Trophoblast cell (in vitro differentiated cells and primary cell): ENCODE results near the gene COPG2.
"Not testable (repeated sequence)": the region's sequence is repeated elsewhere in the genome, so short reads cannot be mapped to it uniquely, and the experiment has no call there.

Source experiments
- DNase-seq, 2 donors: peaks; one replicate each; pipeline ENCODE4 v3.0.0-alpha.2; 2016
- H2AFZ ChIP-seq: 2 replicates; pipeline ENCODE4 v1.6.1; 2013; ENCODE audit warnings: low read length, moderate library complexity, mild to moderate bottlenecking; ENCODE audit not compliant: insufficient read depth, poor library complexity
- H2AK5ac ChIP-seq: 2 replicates; pipeline ENCODE4 v1.6.1; 2013; ENCODE audit warnings: mild to moderate bottlenecking, low read length
- H2BK120ac ChIP-seq: 2 replicates; pipeline ENCODE4 v1.6.1; 2013; ENCODE audit warnings: low read length, mild to moderate bottlenecking, moderate library complexity; ENCODE audit not compliant: insufficient read depth, poor library complexity
- H2BK12ac ChIP-seq: 2 replicates; pipeline ENCODE4 v1.6.1; 2013; ENCODE audit warnings: mild to moderate bottlenecking, low read length, moderate library complexity
- H2BK5ac ChIP-seq: 2 replicates; pipeline ENCODE4 v1.6.1; 2013; ENCODE audit warnings: low read length, low read depth, moderate library complexity, mild to moderate bottlenecking; ENCODE audit not compliant: poor library complexity
- H3K14ac ChIP-seq: 2 replicates; pipeline ENCODE4 v1.6.1; 2013; ENCODE audit warnings: mild to moderate bottlenecking, low read length
- H3K18ac ChIP-seq: 2 replicates; pipeline ENCODE4 v1.6.1; 2013; ENCODE audit warnings: mild to moderate bottlenecking, low read length
- H3K23ac ChIP-seq: 2 replicates; pipeline ENCODE4 v1.6.1; 2013; ENCODE audit warnings: low read length
- H3K27ac ChIP-seq: 2 replicates; pipeline ENCODE4 v1.5.1; 2013; ENCODE audit warnings: low read depth, mild to moderate bottlenecking, inconsistent platforms, low read length, moderate library complexity
- H3K27me3 ChIP-seq: 2 replicates; pipeline ENCODE4 v1.6.1; 2013; ENCODE audit warnings: inconsistent platforms, mild to moderate bottlenecking, low read length, moderate library complexity; ENCODE audit not compliant: insufficient read depth
- H3K36me3 ChIP-seq, 2 experiments: 1 replicate in 1 of 2; 2 replicates in 1 of 2; pipeline ENCODE4 v1.6.1; 2013; ENCODE audit warnings: low read length in 2 of 2, mild to moderate bottlenecking in 2 of 2, moderate library complexity in 1 of 2; ENCODE audit not compliant: insufficient read depth in 2 of 2, control insufficient read depth in 1 of 2
- H3K4ac ChIP-seq: 2 replicates; pipeline ENCODE4 v1.6.1; 2013; ENCODE audit warnings: low read depth, mild to moderate bottlenecking, low read length, moderate library complexity
- H3K4me1 ChIP-seq, 2 experiments: 1 replicate in 1 of 2; 2 replicates in 1 of 2; pipeline ENCODE4 v1.6.1; 2013; ENCODE audit warnings: low read length in 2 of 2, mild to moderate bottlenecking in 2 of 2, moderate library complexity in 1 of 2; ENCODE audit not compliant: insufficient read depth in 2 of 2, control insufficient read depth in 1 of 2
- H3K4me2 ChIP-seq: 2 replicates; pipeline ENCODE4 v1.6.1; 2013; ENCODE audit warnings: inconsistent platforms, mild to moderate bottlenecking, low read length, moderate library complexity
- H3K4me3 ChIP-seq: 2 replicates; pipeline ENCODE4 v1.5.1; 2013; ENCODE audit warnings: mild to moderate bottlenecking, low read depth, low read length, inconsistent platforms
- H3K79me1 ChIP-seq: one replicate; pipeline ENCODE4 v1.6.1; 2013; ENCODE audit warnings: low read length
- H3K79me2 ChIP-seq: 2 replicates; pipeline ENCODE4 v1.6.1; 2013; ENCODE audit warnings: low read length, mild to moderate bottlenecking; ENCODE audit not compliant: control insufficient read depth, insufficient read depth, poor library complexity
- H3K9ac ChIP-seq: 2 replicates; pipeline ENCODE4 v1.6.1; 2013; ENCODE audit warnings: mild to moderate bottlenecking, low read length
- H3K9me3 ChIP-seq: 2 replicates; pipeline ENCODE4 v1.6.1; 2013; ENCODE audit warnings: low read depth, mild to moderate bottlenecking, control low read depth, inconsistent platforms, low read length; ENCODE audit not compliant: insufficient read depth
- H4K12ac ChIP-seq: 2 replicates; pipeline ENCODE4 v1.6.1; 2013; ENCODE audit warnings: low read depth, mild to moderate bottlenecking, low read length, moderate library complexity
- H4K8ac ChIP-seq: 2 replicates; pipeline ENCODE4 v1.6.1; 2013; ENCODE audit warnings: low read depth, mild to moderate bottlenecking, low read length, moderate library complexity
- H4K91ac ChIP-seq: one replicate; pipeline ENCODE4 v1.6.1; 2013; ENCODE audit warnings: low read depth, mild to moderate bottlenecking, low read length, moderate library complexity
- WGBS: extraction: QIAGEN DNeasy Blood & Tissue Kit; methylation state at CpG from one replicate; pipeline ENCODE4 v1.1.7; 2013; ENCODE audit warnings: missing lambda C conversion rate; ENCODE audit not compliant: insufficient read length, insufficient coverage; ENCODE audit errors: extremely low coverage; 5-methylcytosine and 5-hydroxymethylcytosine counted together

COPG2 gene

DNA sequence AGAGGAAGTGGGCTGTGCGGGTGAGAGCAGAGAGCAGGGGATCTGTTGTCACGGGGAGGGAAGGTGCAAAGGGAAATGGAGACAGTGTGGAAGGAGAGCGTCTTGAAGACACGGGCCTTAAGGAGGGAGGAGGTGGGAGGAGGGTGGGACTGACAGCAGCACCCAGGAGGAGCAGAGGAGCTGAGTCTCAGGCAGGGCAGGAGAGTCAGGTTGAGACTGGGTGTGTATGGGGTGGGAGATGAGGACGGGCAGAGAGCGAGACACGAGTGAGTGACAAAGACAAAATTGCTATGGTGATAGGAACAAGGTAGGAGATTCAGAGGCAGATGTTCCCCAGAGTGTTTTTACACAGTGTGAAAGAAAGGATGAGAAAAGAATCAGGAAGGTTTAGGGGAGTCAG, 127.3 kb downstream of the COPG2 start:
- H3K4me3 ChIP-seq, H3K4me1 ChIP-seq: not testable (repeated sequence)

DNA sequence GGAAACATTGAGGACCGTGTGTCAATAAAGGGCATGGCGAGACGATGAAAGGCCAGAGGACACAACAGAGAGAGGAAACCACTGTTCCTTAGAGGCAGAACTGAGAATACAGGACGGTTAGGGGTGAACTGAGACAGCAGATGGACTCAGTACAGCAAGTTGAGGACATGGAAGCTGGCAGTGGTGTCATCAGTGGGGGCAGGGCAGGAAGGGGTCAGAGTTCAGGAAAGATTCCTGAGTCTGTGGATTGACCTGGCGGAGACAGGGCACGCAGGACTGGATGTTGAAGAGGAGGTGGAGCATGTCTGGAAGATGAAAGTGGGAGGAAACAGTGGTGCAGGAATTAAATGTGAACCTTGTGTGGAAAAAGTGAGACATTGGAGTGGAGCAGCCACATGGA, 130.7 kb downstream of the COPG2 start:
- not testable (repeated sequence) for DNase-seq, H2BK12ac ChIP-seq, H3K27ac ChIP-seq, H3K9me3 ChIP-seq, H3K27me3 ChIP-seq, H3K18ac ChIP-seq, H2BK5ac ChIP-seq, H3K4me3 ChIP-seq, H3K14ac ChIP-seq, H2BK120ac ChIP-seq, H2AK5ac ChIP-seq, H2AFZ ChIP-seq, H3K23ac ChIP-seq, H3K4me1 ChIP-seq, H3K4ac ChIP-seq, H4K91ac ChIP-seq, H3K4me2 ChIP-seq, H4K12ac ChIP-seq, H3K79me2 ChIP-seq, H3K79me1 ChIP-seq, H3K9ac ChIP-seq, H4K8ac ChIP-seq
- peaks cover 14 to 31% of the 10 kb centered on the region in 2 experiments for H3K36me3 ChIP-seq
- no CpG with 5 or more reads among the region's 6 CpGs for WGBS

More for the DNA sequence above, 127.3 kb downstream of the COPG2 start:
- H3K23ac ChIP-seq, H3K27me3 ChIP-seq, H3K79me2 ChIP-seq, H2AK5ac ChIP-seq, H4K8ac ChIP-seq, H2BK120ac ChIP-seq, H3K79me1 ChIP-seq, H3K14ac ChIP-seq, H2BK5ac ChIP-seq, H2BK12ac ChIP-seq, H3K18ac ChIP-seq, H3K9me3 ChIP-seq, H2AFZ ChIP-seq, H3K4me2 ChIP-seq, DNase-seq, H3K9ac ChIP-seq, H4K12ac ChIP-seq, H3K27ac ChIP-seq, H4K91ac ChIP-seq, H3K4ac ChIP-seq: not testable (repeated sequence)
- no CpG with 5 or more reads among the region's 7 CpGs for WGBS
- H3K36me3 ChIP-seq, result peaks cover 13 to 27% of the 10 kb centered on the region in 2 experiments

DNA sequence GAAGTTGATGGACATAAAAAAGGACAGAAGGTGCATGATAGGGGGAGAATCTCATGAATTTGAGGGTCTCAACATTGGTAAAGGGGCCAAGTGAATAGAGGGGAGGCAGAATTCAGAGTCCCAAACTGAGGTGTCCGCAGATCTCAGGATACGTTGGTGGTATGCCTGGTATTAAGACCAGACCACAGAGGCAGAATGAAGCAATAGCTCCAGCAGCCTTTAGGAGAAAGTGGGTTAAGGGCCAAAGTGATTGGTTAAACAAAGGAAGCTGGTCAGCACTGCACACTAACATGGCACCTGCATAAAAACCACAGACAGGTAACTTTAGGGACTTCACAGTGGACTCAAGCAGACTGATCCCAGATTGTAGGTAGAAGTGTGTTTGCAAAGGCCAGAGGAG, 139.1 kb downstream of the COPG2 start:
- Histone ChIP-seq H3K27ac (no peak overlapping the region), H3K23ac (no peak overlapping the region), H2BK5ac (no peak overlapping the region), H4K12ac (no peak overlapping the region), H3K14ac (no peak overlapping the region), H2AK5ac (no peak overlapping the region), H3K9ac (no peak overlapping the region), H3K27me3 (no peaks in the 10 kb centered on the region), H3K36me3 (peaks cover 13 to 25% of the 10 kb centered on the region in 2 experiments), H3K79me1 (no peaks in the 10 kb centered on the region), H3K4me2 (no peak overlapping the region), H3K9me3 (no peaks in the 10 kb centered on the region), H2BK12ac (no peak overlapping the region), H3K4me3 (no peak overlapping the region), H3K79me2 (no peaks in the 10 kb centered on the region), H2AFZ (no peak overlapping the region), H4K91ac (no peak overlapping the region), H2BK120ac (no peak overlapping the region), H3K4me1 (peaks cover 0 to 5% of the 10 kb centered on the region in 2 experiments), H3K18ac (no peak overlapping the region), H3K4ac (no peak overlapping the region), H4K8ac (no peak overlapping the region)
- DNase-seq, result peak in 1 of 2 donors; percentile 31
- WGBS, result no CpG with 5 or more reads among the region's 2 CpGs

DNA sequence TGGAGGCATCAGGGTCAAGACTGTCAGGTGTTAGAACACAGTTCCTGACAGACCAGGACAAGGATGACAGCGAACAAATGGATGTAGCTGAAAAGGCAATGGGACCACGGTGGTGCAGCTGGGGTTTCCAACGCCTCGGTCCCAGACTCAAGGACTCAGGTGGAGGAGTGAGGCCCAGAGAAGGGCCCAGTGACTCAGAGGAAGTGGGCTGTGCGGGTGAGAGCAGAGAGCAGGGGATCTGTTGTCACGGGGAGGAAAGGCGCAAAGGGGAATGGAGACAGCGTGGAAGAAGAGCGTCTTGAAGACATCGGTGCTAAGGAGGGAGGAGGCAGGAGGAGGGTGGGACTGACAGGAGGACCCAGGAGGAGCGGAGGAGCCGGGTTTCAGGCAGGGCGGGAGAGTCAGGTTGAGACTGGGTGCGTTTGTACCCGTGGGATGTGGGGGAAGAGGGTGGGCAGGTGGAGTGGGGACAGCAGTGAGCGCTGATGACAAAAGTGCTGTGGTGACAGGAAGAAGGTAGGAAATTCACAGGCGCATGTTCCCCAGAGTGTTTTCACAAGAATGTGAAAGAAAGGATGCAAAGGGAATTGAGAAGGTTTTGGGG, 140.7 kb downstream of the COPG2 start:
- not testable (repeated sequence) for H3K4me1 ChIP-seq, H2BK120ac ChIP-seq, DNase-seq, H3K27me3 ChIP-seq, H2AK5ac ChIP-seq, H3K79me1 ChIP-seq, H3K79me2 ChIP-seq, H3K14ac ChIP-seq, H3K4me2 ChIP-seq, H3K23ac ChIP-seq, H2BK5ac ChIP-seq, H3K9me3 ChIP-seq, H2AFZ ChIP-seq, H3K4me3 ChIP-seq, H3K27ac ChIP-seq, H3K4ac ChIP-seq, H4K12ac ChIP-seq, H3K9ac ChIP-seq, H2BK12ac ChIP-seq, H3K18ac ChIP-seq, H4K91ac ChIP-seq, H4K8ac ChIP-seq
- peaks cover 12 to 21% of the 10 kb centered on the region in 2 experiments for H3K36me3 ChIP-seq
- no CpG with 5 or more reads among the region's 17 CpGs for WGBS
